HepG2 (cell line): ENCODE measurements around the gene HECTD3. TPM values are rescaled to one million over a fixed set of nuclear protein-coding genes. Genes with fewer than 3 reads are reported as not detected.

ENCODE experiments used
- ATAC-seq: fragments of 200-7000 bp; cut with Tn5 transposase; 3 replicates; pipeline ENCODE4 v1.9.1; 2020; ENCODE audit warnings: mild to moderate bottlenecking, moderate library complexity
- BruUV-seq: library from RNA; stranded (reverse); fragments of 400-500 nt; replicated peaks from 2 replicates; lab custom pipeline; 2021; lab: Mats Ljungman, UMichigan
- CTCF ChIA-PET: fragments of 300-600 bp; formaldehyde crosslinking; extraction: SDS; loops from one replicate; lab custom pipeline; 2021; ENCODE audit warnings: low total read pairs, inconsistent platforms, low intra/inter-chr PET ratio; lab: Yijun Ruan, JAX
- POLR2A ChIA-PET: fragments of 350-600 bp; sonication (Branson Sonifier 250); formaldehyde crosslinking; loops from one replicate; lab custom pipeline; 2020; ENCODE audit warnings: antibody characterized with exemption, inconsistent platforms; lab: Yijun Ruan, JAX
- DNase-seq: peaks from one replicate; pipeline ENCODE4 v3.0.0-alpha.2; 2015; ENCODE audit warnings: low spot score
- FAIRE-seq: peaks from 3 replicates; lab custom pipeline; 2011; peaks lifted over from hg19 to GRCh38; lab: Jason Lieb, UNC
- H2AFZ ChIP-seq: one replicate; pipeline ENCODE4 v1.6.1; 2011; ENCODE audit warnings: low read length, inconsistent platforms
- H3K27ac ChIP-seq: fragments of 300-600 bp; 3 replicates; pipeline ENCODE4 v1.8.0; 2011; ENCODE audit warnings: mixed run types, mild to moderate bottlenecking, mixed read lengths, low read length, inconsistent platforms; ENCODE audit not compliant: insufficient read depth; ENCODE audit errors: extremely low read length
- H3K27me3 ChIP-seq, 2 experiments: fragments of 200-600 bp in 1 of 2; 2 replicates in 1 of 2; 3 replicates in 1 of 2; pipeline versions ENCODE4 v1.6.0 to v1.8.0; 2011; ENCODE audit warnings: low read length in 2 of 2, mild to moderate bottlenecking in 2 of 2, moderate library complexity in 2 of 2, inconsistent platforms in 1 of 2; ENCODE audit not compliant: insufficient read depth in 2 of 2, control insufficient read depth in 1 of 2
- H3K36me3 ChIP-seq, 2 experiments: fragments of 200-600 bp in 1 of 2; replicated peaks in 1 of 2; 2 replicates in 1 of 2; 3 replicates in 1 of 2; pipeline versions ENCODE4 v1.5.1 to v1.8.0; 2011; ENCODE audit warnings: low read length in 2 of 2, inconsistent platforms in 1 of 2; ENCODE audit not compliant: insufficient read depth in 2 of 2, control insufficient read depth in 1 of 2
- H3K4me1 ChIP-seq: 2 replicates; pipeline ENCODE4 v1.5.1; 2012; ENCODE audit warnings: low read length, inconsistent platforms; ENCODE audit not compliant: insufficient read depth
- H3K4me2 ChIP-seq: 2 replicates; pipeline ENCODE4 v1.6.0; 2011; ENCODE audit warnings: low read depth, low read length, inconsistent platforms
- H3K4me3 ChIP-seq, 3 experiments: fragments of 200-600 bp in 1 of 3; sonication (generic), shearing (Covaris generic) in 1 of 3; replicated peaks in 1 of 3; 2 replicates each; pipeline ENCODE4 v1.5.1; 2011 to 2016; ENCODE audit warnings: low read length in 3 of 3, inconsistent platforms in 2 of 3, low read depth in 2 of 3, mild to moderate bottlenecking in 2 of 3, control low read depth in 1 of 3, mixed read lengths in 1 of 3; ENCODE audit not compliant: insufficient read depth in 1 of 3
- H3K79me2 ChIP-seq: one replicate; pipeline ENCODE4 v1.6.1; 2011; ENCODE audit warnings: low read length, inconsistent platforms; ENCODE audit not compliant: insufficient read depth
- H3K9ac ChIP-seq: 2 replicates; pipeline ENCODE4 v1.6.0; 2011; ENCODE audit warnings: mild to moderate bottlenecking, low read depth, low read length, inconsistent platforms; ENCODE audit not compliant: insufficient read depth
- H3K9me3 ChIP-seq: 2 replicates; pipeline ENCODE4 v1.5.1; 2012; ENCODE audit warnings: mild to moderate bottlenecking, low read length
- H4K20me1 ChIP-seq: 2 replicates; pipeline ENCODE4 v1.6.0; 2011; ENCODE audit warnings: inconsistent platforms, mild to moderate bottlenecking, low read length, moderate library complexity; ENCODE audit not compliant: insufficient read depth
- MAF1 ChIP-seq: sonication (generic); formaldehyde crosslinking; IDR thresholded peaks from 2 replicates; pipeline ENCODE4 v1.5.0; 2020; ENCODE audit warnings: missing genetic modification reagents, borderline replicate concordance
- NR2F1 ChIP-seq, 2 experiments: fragments of 450-650 bp in 1 of 2; formaldehyde crosslinking in 1 of 2; IDR thresholded peaks; 2 replicates each; pipeline versions ENCODE4 v1.5.0 to v1.6.1; 2016 to 2020; ENCODE audit warnings: mild to moderate bottlenecking in 1 of 2, missing compliant biosample characterization in 1 of 2, missing genetic modification reagents in 1 of 2, moderate library complexity in 1 of 2
- ZC3H13 ChIP-seq: sonication (generic); formaldehyde crosslinking; IDR thresholded peaks from 2 replicates; pipeline ENCODE4 v1.8.1; 2023; ENCODE audit warnings: mild to moderate bottlenecking, missing genetic modification reagents, moderate library complexity
- ZNF792 ChIP-seq: IDR thresholded peaks from 2 replicates; pipeline ENCODE4 v1.6.1; 2016
- WGBS: methylation state at CpG from one replicate; pipeline ENCODE4 v1.1.6; 2017; ENCODE audit warnings: low lambda C conversion rate; 5-methylcytosine and 5-hydroxymethylcytosine counted together
- in situ Hi-C: cut with HindIII; loops from 2 replicates; pipeline ENCODE4 v1.10.0; 2017; ENCODE audit warnings: low pct_unique_long_range_greater_than_20kb; ENCODE audit not compliant: extremely low pct_ligation_motif_present
- intact Hi-C: fragments of 100-400 bp; cut with micrococcal nuclease; formaldehyde crosslinking; loops from one replicate; pipeline ENCODE4 v1.10.0; 2022; ENCODE audit not compliant: unreplicated experiment
- polyA plus RNA-seq, 8 experiments: library from polyadenylated mRNA; depleted of rRNA in 3 of 8; stranded (reverse) in 7 of 8; unstranded in 1 of 8; fragments of >200 nt; fragmentation: Illumina TruSeq in 4 of 8; extraction: Trizol in 4 of 8; gene quantifications; 2 replicates each; pipeline versions ENCODE4 v1.2.1 to v1.2.3, GENCODE V29; 2011 to 2016; ENCODE audit warnings: low read depth in 4 of 8, missing spikeins in 1 of 8, mixed read lengths in 1 of 8; ENCODE audit not compliant: insufficient read depth in 1 of 8
- total RNA-seq, 5 experiments: library from RNA; depleted of rRNA; stranded (reverse); fragments of >200 nt; fragmentation: Illumina TruSeq; extraction: Trizol; gene quantifications; 2 replicates each; pipeline ENCODE4 v1.2.3, GENCODE V29; 2016; ENCODE audit warnings: low read depth in 1 of 5
- TF ChIP-seq, protein P1 (sequence below): sonication (generic); formaldehyde crosslinking; IDR thresholded peaks from 2 replicates; pipeline ENCODE4 v1.8.0; 2022; ENCODE audit warnings: mild to moderate bottlenecking, missing genetic modification reagents, moderate library complexity
- TF ChIP-seq, protein P2 (sequence below): sonication (generic); formaldehyde crosslinking; IDR thresholded peaks from 2 replicates; pipeline ENCODE4 v1.4.0; 2020; ENCODE audit warnings: mild to moderate bottlenecking, low read depth, missing genetic modification reagents

The HECTD3 gene
- total and polyA plus RNA-seq, 2 of the 13 experiments (the other 11 are each of a cell fraction or from before 2014, with no cell fraction given): 18.6 to 24.5 TPM

DNA sequence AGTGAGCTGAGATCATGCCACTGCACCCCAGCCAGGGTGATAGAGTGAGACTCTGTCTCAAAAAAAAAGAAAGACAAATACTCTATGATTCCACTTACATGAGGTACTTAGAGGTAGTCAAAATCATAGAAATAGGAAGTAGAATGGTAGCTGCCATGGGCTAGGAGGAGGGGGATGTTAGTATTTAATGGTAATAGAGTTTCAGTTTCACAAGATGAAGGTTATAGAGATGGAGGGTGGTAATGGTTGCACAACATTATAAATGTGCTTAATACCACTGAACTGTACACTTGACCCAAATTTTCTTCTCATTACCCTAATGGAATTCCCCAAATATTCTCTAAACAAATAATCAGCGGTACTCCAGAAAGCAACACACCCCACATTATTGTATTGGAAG, 37.5 kb downstream of the HECTD3 start:
- no peaks in the 10 kb centered on the region for H4K20me1 ChIP-seq
- no peaks in the 10 kb centered on the region for H3K79me2 ChIP-seq
- no peaks in the 10 kb centered on the region for H3K27me3 ChIP-seq
- H3K9ac ChIP-seq: no peak overlapping the region
- ChIA-PET CTCF (no interaction called here), POLR2A (no interaction called here)
- no peak overlapping the region for H3K27ac ChIP-seq
- DNase-seq (no peak), FAIRE-seq (no peak), ATAC-seq (no peak)
- intact Hi-C loops: no loop called here
- no peak overlapping the region for H2AFZ ChIP-seq
- 96% methylated on average over 1 of the region's 1 CpG for WGBS
- H3K36me3 ChIP-seq: peaks cover 9 to 31% of the 10 kb centered on the region in 2 experiments; a peak in 4 of 5 replicates
- no peak overlapping the region for H3K4me2 ChIP-seq
- in situ Hi-C loops: no loop called here
- no TSS peak for BruUV-seq
- H3K4me1 ChIP-seq: no peaks in the 10 kb centered on the region
- no peaks in the 10 kb centered on the region for H3K9me3 ChIP-seq
- H3K4me3 ChIP-seq: no peak overlapping the region
- TF ChIP-seq, protein P1, sequence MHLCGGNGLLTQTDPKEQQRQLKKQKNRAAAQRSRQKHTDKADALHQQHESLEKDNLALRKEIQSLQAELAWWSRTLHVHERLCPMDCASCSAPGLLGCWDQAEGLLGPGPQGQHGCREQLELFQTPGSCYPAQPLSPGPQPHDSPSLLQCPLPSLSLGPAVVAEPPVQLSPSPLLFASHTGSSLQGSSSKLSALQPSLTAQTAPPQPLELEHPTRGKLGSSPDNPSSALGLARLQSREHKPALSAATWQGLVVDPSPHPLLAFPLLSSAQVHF (CRISPR knock-in tag): no peak
- no peak for TF ChIP-seq NR2F1 (CRISPR knock-in tag; IDR thresholded peaks at IDR 0.05)
- no peak for TF ChIP-seq ZC3H13 (CRISPR knock-in tag)
- no peak for TF ChIP-seq ZNF792 (CRISPR knock-in tag)
- TF ChIP-seq, protein P2, sequence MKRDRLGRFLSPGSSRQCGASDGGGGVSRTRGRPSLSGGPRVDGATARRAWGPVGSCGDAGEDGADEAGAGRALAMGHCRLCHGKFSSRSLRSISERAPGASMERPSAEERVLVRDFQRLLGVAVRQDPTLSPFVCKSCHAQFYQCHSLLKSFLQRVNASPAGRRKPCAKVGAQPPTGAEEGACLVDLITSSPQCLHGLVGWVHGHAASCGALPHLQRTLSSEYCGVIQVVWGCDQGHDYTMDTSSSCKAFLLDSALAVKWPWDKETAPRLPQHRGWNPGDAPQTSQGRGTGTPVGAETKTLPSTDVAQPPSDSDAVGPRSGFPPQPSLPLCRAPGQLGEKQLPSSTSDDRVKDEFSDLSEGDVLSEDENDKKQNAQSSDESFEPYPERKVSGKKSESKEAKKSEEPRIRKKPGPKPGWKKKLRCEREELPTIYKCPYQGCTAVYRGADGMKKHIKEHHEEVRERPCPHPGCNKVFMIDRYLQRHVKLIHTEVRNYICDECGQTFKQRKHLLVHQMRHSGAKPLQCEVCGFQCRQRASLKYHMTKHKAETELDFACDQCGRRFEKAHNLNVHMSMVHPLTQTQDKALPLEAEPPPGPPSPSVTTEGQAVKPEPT (CRISPR knock-in tag): no peak

DNA sequence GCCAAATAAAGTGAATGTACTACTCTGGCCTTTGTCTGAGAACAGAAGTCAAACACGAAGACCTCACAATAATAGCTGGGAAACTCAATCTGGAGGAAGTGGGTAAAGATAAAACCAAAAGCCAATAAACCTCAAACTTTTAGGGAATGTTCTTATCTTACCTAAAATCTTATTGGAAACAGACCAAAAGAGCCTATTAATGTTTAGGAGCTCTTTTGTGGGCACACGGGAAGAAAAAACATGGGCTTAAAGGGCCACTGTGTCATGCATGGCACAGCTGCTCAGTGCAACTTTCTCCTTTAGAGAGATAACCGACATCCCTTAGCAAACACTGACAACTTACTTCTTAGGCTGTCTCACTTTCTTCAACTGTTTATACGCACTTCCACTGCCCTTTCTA, 40.8 kb downstream of the HECTD3 start:
- ChIA-PET CTCF (no interaction called here), POLR2A (interaction anchor here (0.6 kb wide), 1 partner anchor 16 kb away, joined by 3 read pairs; the partner anchor contains the start of gene EIF2B3)
- ATAC-seq: no peak
- Histone ChIP-seq H3K4me2 (no peak overlapping the region), H3K27ac (no peak overlapping the region), H3K79me2 (no peaks in the 10 kb centered on the region), H3K9me3 (no peaks in the 10 kb centered on the region), H3K4me1 (no peaks in the 10 kb centered on the region), H3K4me3 (no peak overlapping the region), H2AFZ (no peak overlapping the region), H3K27me3 (no peaks in the 10 kb centered on the region), H3K36me3 (peaks cover 7 to 13% of the 10 kb centered on the region in 2 experiments; a peak in 4 of 5 replicates), H4K20me1 (no peaks in the 10 kb centered on the region), H3K9ac (no peak overlapping the region)
- no peak for TF ChIP-seq MAF1
- DNase-seq: no peak
- no peak for FAIRE-seq
- intact Hi-C loops: no loop called here
- in situ Hi-C loops: no loop called here
- no TSS peak for BruUV-seq
- WGBS: 88% methylated on average over 4 of the region's 4 CpGs
